ENCODE measurements around the gene JARID2.
"Not testable (repeated sequence)": the region's sequence is repeated elsewhere in the genome, so short reads cannot be mapped to it uniquely, and the experiment has no call there.

The JARID2 gene

GRCh38 chr6:15522856-15523529 is 277.1 kb downstream of the JARID2 start:
- no peak for DNase-seq (ENCODE audit: low read depth)

GRCh38 chr6:15523679-15524630 is 278.1 kb downstream of the JARID2 start:
- no peak for DNase-seq (ENCODE audit: low read depth)

- DNase-seq (ENCODE audit: low read depth) = no peak
Measured at GRCh38 chr6:15524861-15525401, 279.1 kb downstream of the JARID2 start.

GRCh38 chr6:15526212-15526701 is 280.4 kb downstream of the JARID2 start:
- DNase-seq (ENCODE audit: low read depth) = no peak

- DNase-seq (ENCODE audit: low read depth) = no peak
Measured at GRCh38 chr6:15527838-15528617, 282.2 kb downstream of the JARID2 start.

- no peak for DNase-seq (ENCODE audit: low read depth)
Measured at GRCh38 chr6:15528870-15529269, 283.0 kb downstream of the JARID2 start.

- no peak for DNase-seq (ENCODE audit: low read depth)
Measured at GRCh38 chr6:15530411-15530810, 284.5 kb downstream of the JARID2 start.

- no peak for DNase-seq (ENCODE audit: low read depth)
Measured at GRCh38 chr6:15531973-15532372, 286.1 kb downstream of the JARID2 start.

- DNase-seq (ENCODE audit: low read depth) = no peak
Measured at GRCh38 chr6:15533379-15534026, 287.6 kb downstream of the JARID2 start.

GRCh38 chr6:15534974-15535373 is 289.1 kb downstream of the JARID2 start:
- DNase-seq (ENCODE audit: low read depth) = no peak

GRCh38 chr6:15535495-15536197 is 289.8 kb downstream of the JARID2 start:
- DNase-seq (ENCODE audit: low read depth) = no peak

- no peak for DNase-seq (ENCODE audit: low read depth)
Measured at GRCh38 chr6:15536198-15536955, 290.5 kb downstream of the JARID2 start.

- DNase-seq (ENCODE audit: low read depth) = no peak
Measured at GRCh38 chr6:15538106-15538505, 292.2 kb downstream of the JARID2 start.

GRCh38 chr6:15538766-15539495 is 293.1 kb downstream of the JARID2 start:
- DNase-seq (ENCODE audit: low read depth) = no peak

- no peak for DNase-seq (ENCODE audit: low read depth)
Measured at GRCh38 chr6:15539722-15540270, 293.9 kb downstream of the JARID2 start.

GRCh38 chr6:15543332-15543917 is 297.6 kb downstream of the JARID2 start:
- not testable (repeated sequence) for DNase-seq (ENCODE audit: low read depth)

- DNase-seq (ENCODE audit: low read depth) = no peak
Measured at GRCh38 chr6:15544321-15544900, 298.5 kb downstream of the JARID2 start.

GRCh38 chr6:15546591-15546990 is 300.7 kb downstream of the JARID2 start:
- DNase-seq (ENCODE audit: low read depth) = no peak
